ENCODE results near the gene NCMAP.

DNA sequence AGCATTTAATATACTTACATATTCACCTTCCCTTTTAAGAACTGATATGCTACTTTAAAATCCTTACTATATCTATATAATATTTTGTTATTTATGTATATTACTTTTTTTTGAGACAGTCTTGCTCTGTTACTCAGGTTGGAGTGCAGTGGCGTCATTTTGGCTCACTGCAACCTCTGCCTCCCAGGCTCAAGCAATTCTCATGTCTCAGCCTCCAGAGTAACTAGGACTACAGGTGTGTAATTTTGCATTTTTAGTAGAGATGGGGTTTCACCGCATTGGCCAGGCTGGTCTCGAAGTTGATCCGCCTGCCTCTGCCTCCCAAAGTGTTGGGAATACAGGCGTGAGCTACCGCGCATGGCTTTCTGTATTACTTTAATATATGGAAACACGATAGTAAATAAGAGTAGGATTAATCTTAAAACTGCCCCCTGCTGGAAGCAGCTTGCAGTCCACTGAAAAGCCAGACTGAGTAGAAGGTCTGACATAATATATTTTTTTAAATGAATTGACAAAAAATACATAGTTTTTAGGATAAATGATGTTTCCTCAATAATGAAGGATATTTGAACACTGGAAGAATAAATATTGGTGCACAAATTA is 28.8 kb upstream of the NCMAP start:
- TF ChIP-seq, protein P1, sequence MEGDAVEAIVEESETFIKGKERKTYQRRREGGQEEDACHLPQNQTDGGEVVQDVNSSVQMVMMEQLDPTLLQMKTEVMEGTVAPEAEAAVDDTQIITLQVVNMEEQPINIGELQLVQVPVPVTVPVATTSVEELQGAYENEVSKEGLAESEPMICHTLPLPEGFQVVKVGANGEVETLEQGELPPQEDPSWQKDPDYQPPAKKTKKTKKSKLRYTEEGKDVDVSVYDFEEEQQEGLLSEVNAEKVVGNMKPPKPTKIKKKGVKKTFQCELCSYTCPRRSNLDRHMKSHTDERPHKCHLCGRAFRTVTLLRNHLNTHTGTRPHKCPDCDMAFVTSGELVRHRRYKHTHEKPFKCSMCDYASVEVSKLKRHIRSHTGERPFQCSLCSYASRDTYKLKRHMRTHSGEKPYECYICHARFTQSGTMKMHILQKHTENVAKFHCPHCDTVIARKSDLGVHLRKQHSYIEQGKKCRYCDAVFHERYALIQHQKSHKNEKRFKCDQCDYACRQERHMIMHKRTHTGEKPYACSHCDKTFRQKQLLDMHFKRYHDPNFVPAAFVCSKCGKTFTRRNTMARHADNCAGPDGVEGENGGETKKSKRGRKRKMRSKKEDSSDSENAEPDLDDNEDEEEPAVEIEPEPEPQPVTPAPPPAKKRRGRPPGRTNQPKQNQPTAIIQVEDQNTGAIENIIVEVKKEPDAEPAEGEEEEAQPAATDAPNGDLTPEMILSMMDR (IDR thresholded peaks at IDR 0.05) = peak in 6 of 7 experiments; percentile 42 to 58 (median 51)
- TF ChIP-seq POLR2A (IDR thresholded peaks at IDR 0.05) = no peak
